ENCODE results near the gene PIGH. TPM values are rescaled to one million over a fixed set of nuclear protein-coding genes. Genes with fewer than 3 reads are reported as not detected.
"Not testable (repeated sequence)": the region's sequence is repeated elsewhere in the genome, so short reads cannot be mapped to it uniquely, and the experiment has no call there.

PIGH gene
- total and polyA plus RNA-seq, 11 donors = 8.0 to 30.0 (median 11.4) TPM

- intact Hi-C loops (cut with DNase I) = no loop called here
- Histone ChIP-seq H3K36me3 (no peaks in the 10 kb centered on the region), H3K9me3 (no peaks in the 10 kb centered on the region), H3K27me3 (no peaks in the 10 kb centered on the region), H3K27ac (no peak overlapping the region), H3K4me3 (no peak overlapping the region), H3K4me1 (no peaks in the 10 kb centered on the region)
- no peak for DNase-seq
- TF ChIP-seq, protein P1, sequence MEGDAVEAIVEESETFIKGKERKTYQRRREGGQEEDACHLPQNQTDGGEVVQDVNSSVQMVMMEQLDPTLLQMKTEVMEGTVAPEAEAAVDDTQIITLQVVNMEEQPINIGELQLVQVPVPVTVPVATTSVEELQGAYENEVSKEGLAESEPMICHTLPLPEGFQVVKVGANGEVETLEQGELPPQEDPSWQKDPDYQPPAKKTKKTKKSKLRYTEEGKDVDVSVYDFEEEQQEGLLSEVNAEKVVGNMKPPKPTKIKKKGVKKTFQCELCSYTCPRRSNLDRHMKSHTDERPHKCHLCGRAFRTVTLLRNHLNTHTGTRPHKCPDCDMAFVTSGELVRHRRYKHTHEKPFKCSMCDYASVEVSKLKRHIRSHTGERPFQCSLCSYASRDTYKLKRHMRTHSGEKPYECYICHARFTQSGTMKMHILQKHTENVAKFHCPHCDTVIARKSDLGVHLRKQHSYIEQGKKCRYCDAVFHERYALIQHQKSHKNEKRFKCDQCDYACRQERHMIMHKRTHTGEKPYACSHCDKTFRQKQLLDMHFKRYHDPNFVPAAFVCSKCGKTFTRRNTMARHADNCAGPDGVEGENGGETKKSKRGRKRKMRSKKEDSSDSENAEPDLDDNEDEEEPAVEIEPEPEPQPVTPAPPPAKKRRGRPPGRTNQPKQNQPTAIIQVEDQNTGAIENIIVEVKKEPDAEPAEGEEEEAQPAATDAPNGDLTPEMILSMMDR (IDR thresholded peaks at IDR 0.05) = no peak
- no peak for TF ChIP-seq POLR2A (IDR thresholded peaks at IDR 0.05)
- 85 to 94% (median 92%) methylated on average over 4 of the region's 4 CpGs for WGBS, 4 donors
- no peak for ATAC-seq
These were observed 30.1 kb upstream of the PIGH start for GRCh38 chr14:67630186-67630585.

- ATAC-seq = no peak
- Histone ChIP-seq H3K9me3 (no peaks in the 10 kb centered on the region), H3K4me3 (no peak overlapping the region), H3K4me1 (peaks cover 0 to 8% (median 0%) of the 10 kb centered on the region in 12 donors), H3K27ac (no peak overlapping the region), H3K27me3 (no peaks in the 10 kb centered on the region), H3K36me3 (no peaks in the 10 kb centered on the region)
- intact Hi-C loops (cut with DNase I) = no loop called here
- DNase-seq = no peak
- no peak for TF ChIP-seq POLR2A (IDR thresholded peaks at IDR 0.05)
- TF ChIP-seq, protein P1 (IDR thresholded peaks at IDR 0.05) = no peak
These were observed 27.5 kb upstream of the PIGH start for GRCh38 chr14:67627519-67627918.

DNA sequence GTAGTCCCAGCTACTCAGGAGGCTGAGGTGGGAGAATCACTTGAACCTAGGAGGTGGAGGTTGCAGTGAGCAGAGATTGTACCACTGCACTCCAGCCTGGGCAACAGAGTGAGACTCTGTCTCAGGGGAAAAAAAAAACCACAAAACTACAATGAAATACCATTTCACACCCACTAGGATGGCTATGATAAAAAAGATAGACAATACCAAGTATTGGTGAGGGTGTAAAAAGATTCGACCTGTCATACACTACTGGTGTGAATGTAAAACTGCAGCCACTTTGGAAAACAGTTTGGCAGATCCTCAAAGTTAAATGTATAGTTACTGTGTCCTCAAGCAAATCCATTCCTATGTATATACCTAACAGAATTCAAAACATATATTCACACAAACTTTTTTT is 26.1 kb upstream of the PIGH start:
- H3K36me3 ChIP-seq; DNase-seq; intact Hi-C loops (cut with DNase I); H3K27me3 ChIP-seq; H3K4me3 ChIP-seq; H3K27ac ChIP-seq; ATAC-seq; H3K9me3 ChIP-seq: not testable (repeated sequence)
- peaks cover 0 to 12% (median 0%) of the 10 kb centered on the region in 12 donors for H3K4me1 ChIP-seq
- 83 to 94% (median 86%) methylated on average over 1 of the region's 1 CpG for WGBS, 4 donors

- no peak for DNase-seq
- Histone ChIP-seq H3K4me1 (peaks cover 0 to 32% (median 11%) of the 10 kb centered on the region in 12 donors), H3K4me3 (no peak overlapping the region), H3K27ac (peak overlapping the region in 6 of 12 donors; percentile 3 to 76 (median 24)), H3K27me3 (no peaks in the 10 kb centered on the region), H3K36me3 (no peaks in the 10 kb centered on the region), H3K9me3 (no peaks in the 10 kb centered on the region)
- TF ChIP-seq, protein P1 (IDR thresholded peaks at IDR 0.05) = no peak
- no peak for TF ChIP-seq POLR2A (IDR thresholded peaks at IDR 0.05)
- intact Hi-C loops (cut with DNase I) = loop anchor here in 2 of 10 donors (5.0 kb wide), 2 partner anchors 44 to 79 kb away; partner anchors contain the start of gene RDH12 (in 1 of the 2)
- no peak for ATAC-seq
- WGBS, 4 donors = 51 to 56% (median 53%) methylated on average over 2 of the region's 2 CpGs
These were observed 23.0 kb upstream of the PIGH start for GRCh38 chr14:67623114-67623513.

- intact Hi-C loops (cut with DNase I) = loop anchor here in 2 of 10 donors (5.0 kb wide), 2 partner anchors 45 to 80 kb away; partner anchors contain the start of gene RDH12 (in 1 of the 2)
- ATAC-seq (peak in 1 of 4 donors; percentile 19), DNase-seq (no peak)
- no peak for TF ChIP-seq POLR2A (IDR thresholded peaks at IDR 0.05)
- TF ChIP-seq, protein P1 (IDR thresholded peaks at IDR 0.05) = no peak
- no peaks in the 10 kb centered on the region for H3K36me3 ChIP-seq
- peak overlapping the region in 5 of 12 donors; percentile 3 to 76 (median 39) for H3K27ac ChIP-seq
- no peaks in the 10 kb centered on the region for H3K27me3 ChIP-seq
- no peaks in the 10 kb centered on the region for H3K9me3 ChIP-seq
- H3K4me3 ChIP-seq = no peak overlapping the region
- peaks cover 0 to 32% (median 11%) of the 10 kb centered on the region in 12 donors for H3K4me1 ChIP-seq
- WGBS, 4 donors = 46 to 49% (median 48%) methylated on average over 4 of the region's 4 CpGs
These were observed 22.6 kb upstream of the PIGH start for GRCh38 chr14:67622675-67623074.
